Upper lobe of left lung (tissue), 6 donors: ENCODE results near the gene DRC1. TPM values are rescaled to one million over a fixed set of nuclear protein-coding genes. Genes with fewer than 3 reads are reported as not detected.

Source experiments
- ATAC-seq, 2 donors: fragments of 200-7000 bp; cut with Tn5 transposase; one replicate each; pipeline ENCODE4 v1.9.1; 2022; ENCODE audit warnings: mild to moderate bottlenecking in 2 of 2, moderate library complexity in 2 of 2; ENCODE audit not compliant: low FRiP score in 2 of 2
- DNase-seq, 2 donors: peaks; one replicate each; pipeline ENCODE4 v3.0.0-alpha.2; 2019 to 2020
- H3K27ac ChIP-seq, 4 donors: fragments of 200-600 bp; sonication (generic); one replicate each; pipeline ENCODE4 v1.5.1; 2016 to 2019
- H3K27me3 ChIP-seq, 4 donors: fragments of 200-600 bp; sonication (generic); one replicate each; pipeline ENCODE4 v1.5.1; 2017 to 2019
- H3K36me3 ChIP-seq, 4 donors: fragments of 200-600 bp; sonication (generic); one replicate each; pipeline ENCODE4 v1.5.1; 2016 to 2019
- H3K4me1 ChIP-seq, 4 donors: fragments of 200-600 bp; sonication (generic); one replicate each; pipeline ENCODE4 v1.5.1; 2018 to 2019
- H3K4me3 ChIP-seq, 4 donors: fragments of 200-600 bp; sonication (generic); one replicate each; pipeline ENCODE4 v1.5.1; 2017 to 2019; ENCODE audit warnings: mild to moderate bottlenecking in 2 of 4, moderate library complexity in 1 of 4
- H3K9me3 ChIP-seq, 4 donors: fragments of 200-600 bp; sonication (generic); one replicate each; pipeline ENCODE4 v1.5.1; 2018 to 2019
- EP300 ChIP-seq, 4 donors: sonication (generic); formaldehyde crosslinking; IDR thresholded peaks; one replicate each; pipeline ENCODE4 v1.5.1; 2017; ENCODE audit warnings: antibody characterized with exemption in 4 of 4, control low read depth in 2 of 4
- POLR2A ChIP-seq, 4 donors: fragments of 450-650 bp; IDR thresholded peaks; one replicate each; pipeline ENCODE4 v1.5.1; 2016 to 2017; ENCODE audit warnings: antibody characterized with exemption in 4 of 4, mild to moderate bottlenecking in 2 of 4
- POLR2AphosphoS5 ChIP-seq, 2 donors: sonication (generic); formaldehyde crosslinking; IDR thresholded peaks; one replicate each; pipeline ENCODE4 v1.5.1; 2017; ENCODE audit warnings: antibody characterized with exemption in 2 of 2
- WGBS, 2 donors: methylation state at CpG; one replicate each; pipeline ENCODE4 v1.1.5; 2017 to 2018; 5-methylcytosine and 5-hydroxymethylcytosine counted together
- total RNA-seq, 6 donors: library from RNA; depleted of rRNA in 4 of 6; stranded (reverse); fragments of >200 nt in 4 of 6; gene quantifications; one replicate each; pipeline versions ENCODE4 v1.1.0 to v1.2.1, GENCODE V29; 2016 to 2021
- TF ChIP-seq, protein P1 (sequence below), 6 experiments: fragments of 450-650 bp in 4 of 6; fragments of 200-600 bp in 2 of 6; sonication (generic) in 2 of 6; IDR thresholded peaks; one replicate each; pipeline ENCODE4 v1.5.1; 2016 to 2019; ENCODE audit warnings: antibody characterized with exemption in 6 of 6
- donor health status: DM: no; HTN: no; CAD: no; lungs with moderate emphysema.
- donor health status: DM: no; HTN: yes; CAD: no; lungs with severe emphysema.

DRC1 gene
- total RNA-seq, 6 donors from 2014 or later: 0.17 to 27.4 (median 4.7) TPM

GRCh38 chr2:26454561-26455001 is 52.9 kb downstream of the DRC1 start:
- no peaks in the 10 kb centered on the region for H3K27me3 ChIP-seq
- TF ChIP-seq, protein P1, sequence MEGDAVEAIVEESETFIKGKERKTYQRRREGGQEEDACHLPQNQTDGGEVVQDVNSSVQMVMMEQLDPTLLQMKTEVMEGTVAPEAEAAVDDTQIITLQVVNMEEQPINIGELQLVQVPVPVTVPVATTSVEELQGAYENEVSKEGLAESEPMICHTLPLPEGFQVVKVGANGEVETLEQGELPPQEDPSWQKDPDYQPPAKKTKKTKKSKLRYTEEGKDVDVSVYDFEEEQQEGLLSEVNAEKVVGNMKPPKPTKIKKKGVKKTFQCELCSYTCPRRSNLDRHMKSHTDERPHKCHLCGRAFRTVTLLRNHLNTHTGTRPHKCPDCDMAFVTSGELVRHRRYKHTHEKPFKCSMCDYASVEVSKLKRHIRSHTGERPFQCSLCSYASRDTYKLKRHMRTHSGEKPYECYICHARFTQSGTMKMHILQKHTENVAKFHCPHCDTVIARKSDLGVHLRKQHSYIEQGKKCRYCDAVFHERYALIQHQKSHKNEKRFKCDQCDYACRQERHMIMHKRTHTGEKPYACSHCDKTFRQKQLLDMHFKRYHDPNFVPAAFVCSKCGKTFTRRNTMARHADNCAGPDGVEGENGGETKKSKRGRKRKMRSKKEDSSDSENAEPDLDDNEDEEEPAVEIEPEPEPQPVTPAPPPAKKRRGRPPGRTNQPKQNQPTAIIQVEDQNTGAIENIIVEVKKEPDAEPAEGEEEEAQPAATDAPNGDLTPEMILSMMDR (IDR thresholded peaks at IDR 0.05): no peak
- no peak for TF ChIP-seq EP300 (IDR thresholded peaks at IDR 0.05)
- TF ChIP-seq POLR2AphosphoS5 (IDR thresholded peaks at IDR 0.05): no peak
- ATAC-seq (no peak), DNase-seq (no peak)
- no peaks in the 10 kb centered on the region for H3K9me3 ChIP-seq
- H3K36me3 ChIP-seq: no peaks in the 10 kb centered on the region
- H3K4me1 ChIP-seq: peaks cover 0 to 4% (median 2%) of the 10 kb centered on the region in 4 donors
- H3K4me3 ChIP-seq: no peak overlapping the region
- no peak overlapping the region for H3K27ac ChIP-seq
- WGBS, 2 donors: 97 to 98% methylated on average over 9 to 10 of the region's 10 CpGs

DNA sequence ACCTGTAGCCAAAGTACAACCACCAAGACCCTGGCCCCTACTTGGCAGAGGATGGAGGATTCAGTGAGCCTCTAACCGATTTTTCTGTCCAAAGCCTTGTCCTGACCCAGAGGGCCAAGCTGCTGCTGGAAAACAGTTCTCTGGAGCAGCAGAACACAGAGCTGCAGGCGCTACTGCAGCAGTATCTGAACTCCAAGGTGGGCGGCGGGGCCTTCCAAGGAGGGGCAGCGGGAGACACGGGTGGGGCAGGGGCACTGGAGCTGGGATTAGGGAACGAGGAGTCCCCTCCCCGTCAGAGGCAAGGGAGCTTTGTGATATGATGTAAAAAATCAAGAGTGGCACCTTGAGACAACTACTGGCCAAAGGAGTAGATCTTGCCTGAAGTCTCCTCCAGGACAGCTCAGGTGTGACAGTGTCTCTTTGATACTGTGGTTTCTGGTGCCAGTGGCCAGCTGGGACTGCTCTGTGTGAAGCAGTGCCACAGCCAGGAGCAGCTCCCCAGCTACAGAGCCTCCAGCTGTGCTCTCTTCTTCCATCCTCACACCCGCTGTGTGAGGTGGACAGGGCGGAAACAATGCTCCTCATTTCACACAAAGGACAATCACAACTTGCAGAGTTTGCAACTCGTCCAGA is 53.4 kb downstream of the DRC1 start:
- TF ChIP-seq, protein P1 (IDR thresholded peaks at IDR 0.05): no peak
- TF ChIP-seq POLR2A (IDR thresholded peaks at IDR 0.05) (no peak), EP300 (IDR thresholded peaks at IDR 0.05) (no peak), POLR2AphosphoS5 (IDR thresholded peaks at IDR 0.05) (no peak)
- H3K4me3 ChIP-seq: no peak overlapping the region
- no peaks in the 10 kb centered on the region for H3K36me3 ChIP-seq
- no peaks in the 10 kb centered on the region for H3K9me3 ChIP-seq
- 73 to 79% methylated on average over 7 to 11 of the region's 11 CpGs for WGBS, 2 donors
- DNase-seq: no peak
- H3K27ac ChIP-seq: peak overlapping the region in 1 of 4 donors; percentile 66
- no peaks in the 10 kb centered on the region for H3K27me3 ChIP-seq
- H3K4me1 ChIP-seq: peaks cover 0 to 4% (median 2%) of the 10 kb centered on the region in 4 donors
- peak in 1 of 2 donors; percentile 42 for ATAC-seq

DNA sequence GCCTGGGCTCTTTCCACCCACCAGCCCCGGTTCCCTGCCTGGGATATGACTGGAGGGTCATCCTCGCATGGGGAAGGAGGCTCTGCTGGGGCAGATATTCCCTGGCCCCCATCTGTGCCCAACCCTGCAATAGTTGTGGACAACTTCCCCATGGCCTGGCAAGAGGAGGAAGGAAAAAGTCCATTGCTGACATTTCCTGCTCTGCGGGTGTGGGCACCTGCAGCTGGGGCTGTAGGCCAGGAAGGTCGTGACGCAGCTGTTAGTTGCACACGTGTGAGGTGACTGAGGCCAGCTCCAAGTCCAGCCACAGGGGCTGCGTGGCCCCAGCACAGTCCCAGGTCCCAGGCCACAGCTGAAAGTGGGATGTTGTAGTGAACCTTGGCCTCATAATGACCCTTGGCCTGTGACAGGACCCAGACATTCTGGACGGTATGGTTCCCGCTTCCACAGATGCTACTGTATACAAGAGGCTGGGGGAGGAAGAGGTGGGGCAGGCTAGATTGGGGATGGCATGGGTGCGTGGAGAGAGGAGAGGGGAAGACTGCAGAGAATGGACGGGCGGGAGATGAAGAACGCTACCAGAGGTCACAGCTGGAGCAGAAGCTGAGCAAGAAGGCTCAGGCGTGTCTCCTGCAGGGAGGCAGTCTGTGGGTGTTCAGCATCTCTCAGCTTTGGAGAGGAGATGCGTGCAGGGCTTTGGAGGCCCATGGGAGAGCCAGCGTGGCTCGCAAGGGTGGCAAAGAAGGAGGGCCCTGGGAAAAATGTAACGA is 54.1 kb downstream of the DRC1 start:
- Histone ChIP-seq H3K9me3 (no peaks in the 10 kb centered on the region), H3K4me3 (no peak overlapping the region), H3K36me3 (no peaks in the 10 kb centered on the region), H3K4me1 (peaks cover 0 to 4% (median 2%) of the 10 kb centered on the region in 4 donors), H3K27me3 (no peaks in the 10 kb centered on the region), H3K27ac (peak overlapping the region in 2 of 4 donors; percentile 39 to 66)
- ATAC-seq (peak; percentile 3 to 61), DNase-seq (peak in 1 of 2 donors; percentile 56)
- TF ChIP-seq POLR2AphosphoS5 (IDR thresholded peaks at IDR 0.05): no peak
- TF ChIP-seq, protein P1 (IDR thresholded peaks at IDR 0.05): no peak
- no peak for TF ChIP-seq EP300 (IDR thresholded peaks at IDR 0.05)
- TF ChIP-seq POLR2A (IDR thresholded peaks at IDR 0.05): no peak
- WGBS, 2 donors: 60 to 72% methylated on average over 13 to 17 of the region's 18 CpGs

DNA sequence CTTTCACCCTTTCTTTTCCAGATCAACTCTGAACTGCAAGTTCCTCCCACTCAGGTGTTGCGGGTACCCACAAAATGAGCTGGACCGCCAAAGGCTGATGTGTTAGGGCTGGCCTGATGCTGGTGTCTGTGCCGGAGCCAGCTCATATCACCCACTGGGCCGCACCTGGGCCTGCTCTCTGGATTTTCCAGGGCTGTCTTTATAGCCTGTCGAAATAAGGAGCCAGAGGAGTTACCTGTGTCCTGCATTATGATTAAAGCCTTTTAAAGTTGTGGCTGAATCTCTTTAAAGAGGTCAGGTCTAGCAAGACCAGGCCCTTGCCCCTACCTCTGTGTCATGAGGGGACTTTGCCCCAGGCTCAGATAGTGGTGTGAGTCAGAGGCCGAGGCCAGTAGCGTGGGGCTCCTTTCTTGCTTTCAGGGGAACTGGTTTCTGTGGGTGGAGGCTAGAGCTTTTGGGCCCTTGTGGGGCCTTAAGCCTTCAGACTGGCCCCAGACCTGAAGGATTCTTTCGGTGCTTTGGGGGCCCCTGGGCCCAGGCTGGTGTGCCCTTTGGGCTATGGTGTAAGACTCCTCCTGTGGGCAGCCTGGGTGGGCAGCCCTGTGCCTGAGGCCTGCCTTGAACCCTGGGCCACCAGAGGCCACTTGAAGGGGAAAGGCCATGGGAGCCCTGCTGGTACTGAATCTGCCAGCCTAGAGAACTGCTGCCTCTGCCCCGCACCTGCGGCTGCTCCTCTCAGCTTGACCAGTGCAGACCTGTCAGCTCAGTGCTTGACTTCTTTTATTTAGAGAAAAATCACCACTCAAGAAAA is 54.9 kb downstream of the DRC1 start:
- Histone ChIP-seq H3K27ac (peak overlapping the region in 1 of 4 donors; percentile 66), H3K4me1 (peaks cover 0 to 4% (median 2%) of the 10 kb centered on the region in 4 donors), H3K4me3 (no peak overlapping the region), H3K36me3 (no peaks in the 10 kb centered on the region), H3K27me3 (no peaks in the 10 kb centered on the region), H3K9me3 (no peaks in the 10 kb centered on the region)
- WGBS, 2 donors: 84 to 88% methylated on average over 9 to 10 of the region's 10 CpGs
- TF ChIP-seq EP300 (IDR thresholded peaks at IDR 0.05) (no peak), POLR2A (IDR thresholded peaks at IDR 0.05) (no peak), POLR2AphosphoS5 (IDR thresholded peaks at IDR 0.05) (no peak)
- TF ChIP-seq, protein P1 (IDR thresholded peaks at IDR 0.05): no peak
- ATAC-seq (no peak), DNase-seq (no peak)
